ENCODE measurements around the gene DOCK8.

DOCK8 gene

GRCh38 chr9:270657-271237 lies 56.1 kb downstream of the DOCK8 start:
- FAIRE-seq = no peak

- no peak for FAIRE-seq
Measured at GRCh38 chr9:272251-273213, 57.9 kb downstream of the DOCK8 start.

- FAIRE-seq = no peak
Measured at GRCh38 chr9:274406-274805, 59.7 kb downstream of the DOCK8 start.

- no peak for FAIRE-seq
Measured at GRCh38 chr9:277601-278295, 63.1 kb downstream of the DOCK8 start.

GRCh38 chr9:278651-279050 lies 64.0 kb downstream of the DOCK8 start:
- no peak for FAIRE-seq

- FAIRE-seq = no peak
Measured at GRCh38 chr9:279674-280073, 65.0 kb downstream of the DOCK8 start.

GRCh38 chr9:281741-282645 lies 67.3 kb downstream of the DOCK8 start:
- no peak for FAIRE-seq

- FAIRE-seq = no peak
Measured at GRCh38 chr9:286071-286740, 71.5 kb downstream of the DOCK8 start.

GRCh38 chr9:289121-289520 lies 74.5 kb downstream of the DOCK8 start:
- FAIRE-seq = no peak

- no peak for FAIRE-seq
Measured at GRCh38 chr9:292915-293314, 78.2 kb downstream of the DOCK8 start.

- no peak for FAIRE-seq
Measured at GRCh38 chr9:295576-295975, 80.9 kb downstream of the DOCK8 start.

- FAIRE-seq = no peak
Measured at GRCh38 chr9:296411-296810, 81.7 kb downstream of the DOCK8 start.

- no peak for FAIRE-seq
Measured at GRCh38 chr9:297104-297972, 82.7 kb downstream of the DOCK8 start.

GRCh38 chr9:303502-303901 lies 88.8 kb downstream of the DOCK8 start:
- FAIRE-seq = no peak

- no peak for FAIRE-seq
Measured at GRCh38 chr9:304106-304505, 89.4 kb downstream of the DOCK8 start.

- no peak for FAIRE-seq
Measured at GRCh38 chr9:304519-305185, 90.0 kb downstream of the DOCK8 start.

GRCh38 chr9:306907-307306 lies 92.2 kb downstream of the DOCK8 start:
- no peak for FAIRE-seq

- FAIRE-seq = no peak
Measured at GRCh38 chr9:311841-312240, 97.2 kb downstream of the DOCK8 start.

- FAIRE-seq = no peak
Measured at GRCh38 chr9:312596-313320, 98.1 kb downstream of the DOCK8 start.

All from A204.1 (cell line).